ENCODE results near the gene CARD19.

DNA sequence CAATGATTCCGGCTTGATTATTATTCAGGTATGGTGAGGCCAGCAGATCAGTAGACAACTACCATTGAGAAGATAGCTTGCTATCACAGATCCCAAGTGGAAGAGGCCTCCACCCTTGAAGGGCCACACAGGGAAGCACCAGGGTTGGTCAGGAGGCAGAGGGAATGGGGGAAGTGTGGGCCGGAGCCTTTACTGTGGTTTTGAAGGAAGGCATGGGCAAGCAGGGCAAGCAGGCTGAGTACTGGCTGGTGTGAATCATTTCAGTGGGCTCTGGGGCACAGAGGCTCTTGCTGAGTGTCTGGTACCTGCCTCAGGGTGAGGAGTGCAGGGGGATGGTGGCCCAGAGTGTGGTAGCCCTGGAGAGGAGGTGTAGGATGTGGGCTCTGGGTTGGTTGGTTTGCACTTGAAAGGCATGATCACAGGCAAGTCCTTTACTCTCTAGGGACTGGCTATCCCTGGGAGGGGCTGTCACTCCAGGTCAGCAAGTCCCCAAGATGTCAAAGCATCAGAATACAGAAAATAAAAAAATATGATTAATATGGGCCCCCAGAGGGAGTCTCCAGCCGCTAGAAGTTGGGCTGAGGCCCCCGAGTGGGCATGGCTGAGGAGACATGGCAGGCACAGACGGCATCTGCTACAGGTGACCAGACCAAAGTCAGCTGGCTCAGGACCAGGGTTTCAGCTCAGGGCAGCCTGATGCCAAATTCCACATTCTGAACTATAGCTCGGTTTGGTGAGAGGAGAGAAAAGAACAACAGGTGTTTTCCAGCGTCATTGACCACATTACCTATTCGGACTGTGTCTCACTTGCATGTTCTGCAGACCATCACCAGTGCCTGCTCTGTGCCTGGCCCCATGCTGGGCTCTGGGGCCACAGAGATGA lies 47.2 kb upstream of the CARD19 start:
- TF ChIP-seq POLR2A (IDR thresholded peaks at IDR 0.05; ENCODE audit: control extremely low read depth in 1 of 2, low read depth in 2 of 2, low read length in 2 of 2) (no peak), PHF8 (conservative IDR thresholded peaks at IDR 0.05; ENCODE audit: low read depth, low read length) (no peak), RFX5 (IDR thresholded peaks at IDR 0.05; ENCODE audit: borderline replicate concordance, low read depth, low read length) (no peak), RNF2 (IDR thresholded peaks at IDR 0.05; ENCODE audit: borderline replicate concordance, low read depth, low read length, missing control alignments, poor library complexity, severe bottlenecking) (no peak), YY1 (IDR thresholded peaks at IDR 0.05; ENCODE audit: low read depth, low read length) (no peak), KDM1A (IDR thresholded peaks at IDR 0.05; ENCODE audit: borderline replicate concordance, low read length) (no peak)
- TF ChIP-seq, protein P1, sequence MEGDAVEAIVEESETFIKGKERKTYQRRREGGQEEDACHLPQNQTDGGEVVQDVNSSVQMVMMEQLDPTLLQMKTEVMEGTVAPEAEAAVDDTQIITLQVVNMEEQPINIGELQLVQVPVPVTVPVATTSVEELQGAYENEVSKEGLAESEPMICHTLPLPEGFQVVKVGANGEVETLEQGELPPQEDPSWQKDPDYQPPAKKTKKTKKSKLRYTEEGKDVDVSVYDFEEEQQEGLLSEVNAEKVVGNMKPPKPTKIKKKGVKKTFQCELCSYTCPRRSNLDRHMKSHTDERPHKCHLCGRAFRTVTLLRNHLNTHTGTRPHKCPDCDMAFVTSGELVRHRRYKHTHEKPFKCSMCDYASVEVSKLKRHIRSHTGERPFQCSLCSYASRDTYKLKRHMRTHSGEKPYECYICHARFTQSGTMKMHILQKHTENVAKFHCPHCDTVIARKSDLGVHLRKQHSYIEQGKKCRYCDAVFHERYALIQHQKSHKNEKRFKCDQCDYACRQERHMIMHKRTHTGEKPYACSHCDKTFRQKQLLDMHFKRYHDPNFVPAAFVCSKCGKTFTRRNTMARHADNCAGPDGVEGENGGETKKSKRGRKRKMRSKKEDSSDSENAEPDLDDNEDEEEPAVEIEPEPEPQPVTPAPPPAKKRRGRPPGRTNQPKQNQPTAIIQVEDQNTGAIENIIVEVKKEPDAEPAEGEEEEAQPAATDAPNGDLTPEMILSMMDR (IDR thresholded peaks at IDR 0.05; ENCODE audit: control extremely low read depth in 1 of 3, insufficient read depth in 1 of 3, low read depth in 1 of 3, low read length in 3 of 3): no peak

Data from H1 (cell line).